SU-DHL-6 (cell line): Measurements from ENCODE around the gene POLA2.
A peak's percentile ranks its signal among the peaks of the same experiment; 100 is the strongest.

Experiments used
- H2AFZ ChIP-seq: fragments of 200-600 bp; sonication (generic); 2 replicates; pipeline ENCODE4 v1.6.1; 2014; ENCODE audit warnings: low read depth, mild to moderate bottlenecking, moderate library complexity, mixed read lengths, antibody characterized with exemption, low read length; ENCODE audit not compliant: severe bottlenecking
- H3F3A ChIP-seq: fragments of 200-600 bp; shearing (Covaris generic); 2 replicates; pipeline ENCODE4 v1.6.0; 2016; ENCODE audit warnings: antibody characterized with exemption, mild to moderate bottlenecking; ENCODE audit not compliant: insufficient read depth
- H3K27ac ChIP-seq: fragments of 200-600 bp; sonication (generic); 2 replicates; pipeline ENCODE4 v1.5.1; 2016; ENCODE audit warnings: low read depth, mild to moderate bottlenecking, low read length, moderate library complexity, mixed read lengths
- H3K27me3 ChIP-seq: fragments of 200-600 bp; sonication (generic), shearing (Covaris generic); 2 replicates; pipeline ENCODE4 v1.6.0; 2014; ENCODE audit warnings: mild to moderate bottlenecking, low read length
- H3K36me3 ChIP-seq: fragments of 200-600 bp; sonication (generic); 2 replicates; pipeline ENCODE4 v1.6.1; 2014; ENCODE audit warnings: mild to moderate bottlenecking, low read length, mixed read lengths
- H3K4me2 ChIP-seq: fragments of 300-600, 200-600 bp; shearing (Covaris generic), sonication (generic); 2 replicates; pipeline ENCODE4 v1.6.0; 2014; ENCODE audit warnings: low read length, low read depth, mild to moderate bottlenecking; ENCODE audit not compliant: poor library complexity, severe bottlenecking
- H3K4me3 ChIP-seq: fragments of 200-600 bp; sonication (generic); 2 replicates; pipeline ENCODE4 v1.5.1; 2014; ENCODE audit warnings: antibody characterized with exemption, low read length, mild to moderate bottlenecking, mixed read lengths; ENCODE audit not compliant: insufficient read depth, poor library complexity, severe bottlenecking
- H3K79me2 ChIP-seq: fragments of 200-600 bp; sonication (generic); 2 replicates; pipeline ENCODE4 v1.6.1; 2014; ENCODE audit warnings: mild to moderate bottlenecking, low read length, moderate library complexity; ENCODE audit not compliant: insufficient read depth
- H3K9ac ChIP-seq: fragments of 200-600 bp; sonication (generic); 2 replicates; pipeline ENCODE4 v1.7.0; 2014; ENCODE audit warnings: mild to moderate bottlenecking, low read length
- H3K9me2 ChIP-seq: fragments of 200-600 bp; sonication (generic); replicated peaks from 2 replicates; pipeline ENCODE4 v1.6.1; 2014; ENCODE audit warnings: low read length; ENCODE audit not compliant: insufficient read depth
- H3K9me3 ChIP-seq: fragments of 200-600 bp; sonication (generic); 2 replicates; pipeline ENCODE4 v1.6.1; 2014; ENCODE audit warnings: low read length, mixed read lengths; ENCODE audit not compliant: insufficient read depth
- H4K20me1 ChIP-seq: fragments of 200-600 bp; sonication (generic); 2 replicates; pipeline ENCODE4 v1.6.1; 2014; ENCODE audit warnings: low read depth, mild to moderate bottlenecking, antibody characterized with exemption, low read length, moderate library complexity, mixed read lengths
- CTCF ChIP-seq: fragments of 200-600 bp; sonication (generic); IDR thresholded peaks from one replicate; pipeline ENCODE4 v1.5.1; 2017; ENCODE audit warnings: antibody characterized with exemption, mild to moderate bottlenecking, low read length, moderate library complexity; ENCODE audit not compliant: insufficient read depth, poor library complexity, severe bottlenecking
- EZH2phosphoT487 ChIP-seq: fragments of 200-600 bp; sonication (generic), shearing (Covaris generic); conservative IDR thresholded peaks from 2 replicates; pipeline ENCODE4 v1.6.1; 2018; ENCODE audit warnings: mild to moderate bottlenecking, antibody characterized with exemption, low read length, moderate library complexity, mixed read lengths

Gene POLA2

GRCh38 chr11:65221026-65221425 is 40.7 kb upstream of the POLA2 start:
- no peak overlapping the region for H3K4me3 ChIP-seq
- H3K27me3 ChIP-seq, result no peaks in the 10 kb centered on the region
- H3K4me2 ChIP-seq, result no peak overlapping the region
- no peaks in the 10 kb centered on the region for H3K9me3 ChIP-seq
- H3K9ac ChIP-seq, result no peak overlapping the region
- no peaks in the 10 kb centered on the region for H3K36me3 ChIP-seq
- no peaks in the 10 kb centered on the region for H3K79me2 ChIP-seq
- no peaks in the 10 kb centered on the region for H3K9me2 ChIP-seq
- H3K27ac ChIP-seq, result no peak overlapping the region
- no peak for TF ChIP-seq EZH2phosphoT487
- no peak for TF ChIP-seq CTCF
- no peaks in the 10 kb centered on the region for H4K20me1 ChIP-seq
- no peak overlapping the region for H2AFZ ChIP-seq
- no peaks in the 10 kb centered on the region for H3F3A ChIP-seq

GRCh38 chr11:65223011-65223410 is 38.8 kb upstream of the POLA2 start:
- Histone ChIP-seq H3K4me2 (no peak overlapping the region), H4K20me1 (no peaks in the 10 kb centered on the region), H3K27ac (no peak overlapping the region), H3K9me2 (no peaks in the 10 kb centered on the region), H3K4me3 (no peak overlapping the region), H3F3A (no peaks in the 10 kb centered on the region), H3K36me3 (no peaks in the 10 kb centered on the region), H3K9me3 (no peaks in the 10 kb centered on the region), H2AFZ (no peak overlapping the region), H3K79me2 (no peaks in the 10 kb centered on the region), H3K9ac (no peak overlapping the region), H3K27me3 (no peaks in the 10 kb centered on the region)
- TF ChIP-seq EZH2phosphoT487, result no peak
- no peak for TF ChIP-seq CTCF

GRCh38 chr11:65224930-65225278 is 36.9 kb upstream of the POLA2 start:
- TF ChIP-seq CTCF (no peak), EZH2phosphoT487 (no peak)
- H3K27ac ChIP-seq, result no peak overlapping the region
- H3K9ac ChIP-seq, result no peak overlapping the region
- H3K9me2 ChIP-seq, result no peaks in the 10 kb centered on the region
- H3F3A ChIP-seq, result no peaks in the 10 kb centered on the region
- no peak overlapping the region for H3K4me2 ChIP-seq
- H3K27me3 ChIP-seq, result no peaks in the 10 kb centered on the region
- no peaks in the 10 kb centered on the region for H3K79me2 ChIP-seq
- no peaks in the 10 kb centered on the region for H4K20me1 ChIP-seq
- H3K36me3 ChIP-seq, result no peaks in the 10 kb centered on the region
- H2AFZ ChIP-seq, result peak overlapping the region; percentile 66
- no peaks in the 10 kb centered on the region for H3K9me3 ChIP-seq
- no peak overlapping the region for H3K4me3 ChIP-seq
